Measurements from ENCODE around the gene GLRX.
A peak's percentile ranks its signal among the peaks of the same experiment; 100 is the strongest.
"Not testable (repeated sequence)": the region's sequence is repeated elsewhere in the genome, so short reads cannot be mapped to it uniquely, and the experiment has no call there.

The GLRX gene

GRCh38 chr5:95822542-95823181 lies at the start of gene GLRX:
TSS of gene GLRX (minus strand) at chr5:95822726. CDS start at chr5:95822662, 64 bp downstream.
- H3K4me3 ChIP-seq (ENCODE audit: low read depth, low read length), result peak within 1 kb of the TSS; percentile 75

GRCh38 chr5:95871146-95871806 lies 48.8 kb upstream of the GLRX start:
- no peak overlapping the region for H3K4me3 ChIP-seq (ENCODE audit: low read depth, low read length)

- no peak overlapping the region for H3K4me3 ChIP-seq (ENCODE audit: low read depth, low read length)
Measured at GRCh38 chr5:95870105-95870672, 47.7 kb upstream of the GLRX start.

GRCh38 chr5:95869173-95869855 lies 46.8 kb upstream of the GLRX start:
- H3K4me3 ChIP-seq (ENCODE audit: low read depth, low read length), result not testable (repeated sequence)

- H3K4me3 ChIP-seq (ENCODE audit: low read depth, low read length), result no peak overlapping the region
Measured at GRCh38 chr5:95868136-95868535, 45.6 kb upstream of the GLRX start.

GRCh38 chr5:95866435-95867040 lies 44.0 kb upstream of the GLRX start:
- no peak overlapping the region for H3K4me3 ChIP-seq (ENCODE audit: low read depth, low read length)

GRCh38 chr5:95864944-95865504 lies 42.5 kb upstream of the GLRX start:
- no peak overlapping the region for H3K4me3 ChIP-seq (ENCODE audit: low read depth, low read length)

- H3K4me3 ChIP-seq (ENCODE audit: low read depth, low read length), result no peak overlapping the region
Measured at GRCh38 chr5:95864456-95864855, 41.9 kb upstream of the GLRX start.

- no peak overlapping the region for H3K4me3 ChIP-seq (ENCODE audit: low read depth, low read length)
Measured at GRCh38 chr5:95863383-95863757, 40.8 kb upstream of the GLRX start.

- H3K4me3 ChIP-seq (ENCODE audit: low read depth, low read length), result no peak overlapping the region
Measured at GRCh38 chr5:95862671-95863382, 40.3 kb upstream of the GLRX start.

GRCh38 chr5:95861864-95862561 lies 39.5 kb upstream of the GLRX start:
- H3K4me3 ChIP-seq (ENCODE audit: low read depth, low read length), result no peak overlapping the region

- H3K4me3 ChIP-seq (ENCODE audit: low read depth, low read length), result no peak overlapping the region
Measured at GRCh38 chr5:95861221-95861863, 38.8 kb upstream of the GLRX start.

- no peak overlapping the region for H3K4me3 ChIP-seq (ENCODE audit: low read depth, low read length)
Measured at GRCh38 chr5:95859661-95860060, 37.1 kb upstream of the GLRX start.

- no peak overlapping the region for H3K4me3 ChIP-seq (ENCODE audit: low read depth, low read length)
Measured at GRCh38 chr5:95858661-95859595, 36.4 kb upstream of the GLRX start.

- H3K4me3 ChIP-seq (ENCODE audit: low read depth, low read length), result no peak overlapping the region
Measured at GRCh38 chr5:95858023-95858461, 35.5 kb upstream of the GLRX start.

- H3K4me3 ChIP-seq (ENCODE audit: low read depth, low read length), result no peak overlapping the region
Measured at GRCh38 chr5:95857185-95857945, 34.8 kb upstream of the GLRX start.

- H3K4me3 ChIP-seq (ENCODE audit: low read depth, low read length), result no peak overlapping the region
Measured at GRCh38 chr5:95856501-95856981, 34.0 kb upstream of the GLRX start.
